HepG2 (cell line): ENCODE results near the gene PSMD5. TPM values are rescaled to one million over a fixed set of nuclear protein-coding genes. Genes with fewer than 3 reads are reported as not detected.

Source experiments
- ESRRA ChIP-seq: sonication (generic); formaldehyde crosslinking; IDR thresholded peaks from 2 replicates; pipeline ENCODE4 v1.5.1; 2020; ENCODE audit warnings: mild to moderate bottlenecking, low read depth, missing genetic modification reagents
- HES4 ChIP-seq: sonication (generic); formaldehyde crosslinking; IDR thresholded peaks from 2 replicates; pipeline ENCODE4 v1.9.0; 2021; ENCODE audit warnings: mild to moderate bottlenecking, missing genetic modification reagents, borderline replicate concordance
- ISL2 ChIP-seq: sonication (generic); formaldehyde crosslinking; IDR thresholded peaks from 2 replicates; pipeline ENCODE4 v1.5.0; 2020; ENCODE audit warnings: missing genetic modification reagents
- JUN ChIP-seq: sonication (generic); formaldehyde crosslinking; IDR thresholded peaks from 2 replicates; pipeline ENCODE4 v1.4.0; 2020; ENCODE audit warnings: mild to moderate bottlenecking, missing genetic modification reagents
- MED1 ChIP-seq: sonication (generic); formaldehyde crosslinking; IDR thresholded peaks from 2 replicates; pipeline ENCODE4 v1.4.0; 2020; ENCODE audit warnings: missing genetic modification reagents
- MTA1 ChIP-seq: sonication (generic); formaldehyde crosslinking; IDR thresholded peaks from 2 replicates; pipeline ENCODE4 v1.4.0; 2020; ENCODE audit warnings: missing genetic modification reagents, mild to moderate bottlenecking, borderline replicate concordance
- NR1H2 ChIP-seq: sonication (generic); formaldehyde crosslinking; IDR thresholded peaks from 2 replicates; pipeline ENCODE4 v1.8.1; 2022; ENCODE audit warnings: low read depth, missing genetic modification reagents, borderline replicate concordance
- RFX1 ChIP-seq: fragments of 450-650 bp; IDR thresholded peaks from 2 replicates; pipeline ENCODE4 v1.6.1; 2017
- RXRB ChIP-seq: IDR thresholded peaks from 2 replicates; pipeline ENCODE4 v1.6.1; 2016; ENCODE audit warnings: borderline replicate concordance, missing genetic modification reagents, missing compliant biosample characterization
- ZFAT ChIP-seq: sonication (generic); formaldehyde crosslinking; conservative IDR thresholded peaks from 2 replicates; pipeline ENCODE4 v1.8.1; 2023; ENCODE audit warnings: missing genetic modification reagents, inconsistent platforms
- ZNF33B ChIP-seq: sonication (generic); formaldehyde crosslinking; IDR thresholded peaks from 2 replicates; pipeline ENCODE4 v1.5.1; 2020; ENCODE audit warnings: mild to moderate bottlenecking, missing genetic modification reagents
- ZNF350 ChIP-seq: sonication (generic); formaldehyde crosslinking; IDR thresholded peaks from 2 replicates; pipeline ENCODE4 v1.4.0; 2020; ENCODE audit warnings: mild to moderate bottlenecking, low read depth, missing genetic modification reagents, borderline replicate concordance
- ZNF556 ChIP-seq: sonication (generic); formaldehyde crosslinking; IDR thresholded peaks from 2 replicates; pipeline ENCODE4 v1.4.0; 2020; ENCODE audit warnings: mild to moderate bottlenecking, missing genetic modification reagents, borderline replicate concordance
- ZNF619 ChIP-seq: sonication (generic); formaldehyde crosslinking; IDR thresholded peaks from 2 replicates; pipeline ENCODE4 v1.4.0; 2020; ENCODE audit warnings: mild to moderate bottlenecking, missing genetic modification reagents
- ZNF713 ChIP-seq: sonication (generic); formaldehyde crosslinking; IDR thresholded peaks from 2 replicates; pipeline ENCODE4 v1.4.0; 2020; ENCODE audit warnings: mild to moderate bottlenecking, missing genetic modification reagents
- ZNF724P ChIP-seq: sonication (generic); formaldehyde crosslinking; IDR thresholded peaks from 2 replicates; pipeline ENCODE4 v1.8.0; 2022; ENCODE audit warnings: missing genetic modification reagents, borderline replicate concordance
- ZNF746 ChIP-seq: sonication (generic); formaldehyde crosslinking; IDR thresholded peaks from 2 replicates; pipeline ENCODE4 v1.8.0; 2022; ENCODE audit warnings: mild to moderate bottlenecking, missing genetic modification reagents
- polyA plus RNA-seq, 8 experiments: library from polyadenylated mRNA; depleted of rRNA in 3 of 8; stranded (reverse) in 7 of 8; unstranded in 1 of 8; fragments of >200 nt; fragmentation: Illumina TruSeq in 4 of 8; extraction: Trizol in 4 of 8; gene quantifications; 2 replicates each; pipeline versions ENCODE4 v1.2.1 to v1.2.3, GENCODE V29; 2011 to 2016; ENCODE audit warnings: low read depth in 4 of 8, missing spikeins in 1 of 8, mixed read lengths in 1 of 8; ENCODE audit not compliant: insufficient read depth in 1 of 8
- total RNA-seq, 5 experiments: library from RNA; depleted of rRNA; stranded (reverse); fragments of >200 nt; fragmentation: Illumina TruSeq; extraction: Trizol; gene quantifications; 2 replicates each; pipeline ENCODE4 v1.2.3, GENCODE V29; 2016; ENCODE audit warnings: low read depth in 1 of 5
- TF ChIP-seq, protein P1 (sequence below): sonication (generic); formaldehyde crosslinking; IDR thresholded peaks from 2 replicates; pipeline ENCODE4 v1.9.0; 2021; ENCODE audit warnings: missing genetic modification reagents, mild to moderate bottlenecking, borderline replicate concordance
- TF ChIP-seq, protein P2 (sequence below): sonication (generic); formaldehyde crosslinking; IDR thresholded peaks from 2 replicates; pipeline ENCODE4 v1.4.0; 2020; ENCODE audit warnings: missing genetic modification reagents, mild to moderate bottlenecking, borderline replicate concordance
- TF ChIP-seq, protein P3 (sequence below): sonication (generic); formaldehyde crosslinking; IDR thresholded peaks from 2 replicates; pipeline ENCODE4 v1.4.0; 2020; ENCODE audit warnings: missing genetic modification reagents, borderline replicate concordance

The PSMD5 gene
- total and polyA plus RNA-seq, 2 of the 13 experiments (the other 11 are each of a cell fraction or from before 2014, with no cell fraction given) = 12.7 to 18.1 TPM

DNA sequence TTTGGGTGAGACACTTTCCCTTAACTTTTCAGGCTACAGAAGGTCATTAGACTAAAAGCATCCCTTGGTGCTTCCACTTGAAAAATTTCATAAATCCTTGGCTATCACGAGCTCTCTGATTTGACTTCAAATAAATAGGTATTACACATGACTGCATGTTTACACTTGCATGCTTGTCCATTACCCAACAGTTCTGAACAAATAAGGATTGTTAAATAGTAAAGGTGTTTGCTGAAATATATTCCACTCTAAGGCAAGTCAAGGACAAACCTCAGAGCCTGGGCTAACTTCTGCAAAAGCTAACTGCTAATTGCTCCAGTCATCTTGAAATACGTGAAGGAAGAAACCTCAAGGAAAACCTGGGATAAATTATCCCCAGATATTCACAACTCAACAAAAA, 64.0 kb downstream of the PSMD5 start (continued):
- TF ChIP-seq, protein P1, sequence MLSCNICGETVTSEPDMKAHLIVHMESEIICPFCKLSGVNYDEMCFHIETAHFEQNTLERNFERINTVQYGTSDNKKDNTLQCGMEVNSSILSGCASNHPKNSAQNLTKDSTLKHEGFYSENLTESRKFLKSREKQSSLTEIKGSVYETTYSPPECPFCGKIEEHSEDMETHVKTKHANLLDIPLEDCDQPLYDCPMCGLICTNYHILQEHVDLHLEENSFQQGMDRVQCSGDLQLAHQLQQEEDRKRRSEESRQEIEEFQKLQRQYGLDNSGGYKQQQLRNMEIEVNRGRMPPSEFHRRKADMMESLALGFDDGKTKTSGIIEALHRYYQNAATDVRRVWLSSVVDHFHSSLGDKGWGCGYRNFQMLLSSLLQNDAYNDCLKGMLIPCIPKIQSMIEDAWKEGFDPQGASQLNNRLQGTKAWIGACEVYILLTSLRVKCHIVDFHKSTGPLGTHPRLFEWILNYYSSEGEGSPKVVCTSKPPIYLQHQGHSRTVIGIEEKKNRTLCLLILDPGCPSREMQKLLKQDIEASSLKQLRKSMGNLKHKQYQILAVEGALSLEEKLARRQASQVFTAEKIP (CRISPR knock-in tag) = no peak
- peak; percentile 25; the same call in 1 of the 2 replicates for TF ChIP-seq MTA1 (CRISPR knock-in tag)
- TF ChIP-seq, protein P2, sequence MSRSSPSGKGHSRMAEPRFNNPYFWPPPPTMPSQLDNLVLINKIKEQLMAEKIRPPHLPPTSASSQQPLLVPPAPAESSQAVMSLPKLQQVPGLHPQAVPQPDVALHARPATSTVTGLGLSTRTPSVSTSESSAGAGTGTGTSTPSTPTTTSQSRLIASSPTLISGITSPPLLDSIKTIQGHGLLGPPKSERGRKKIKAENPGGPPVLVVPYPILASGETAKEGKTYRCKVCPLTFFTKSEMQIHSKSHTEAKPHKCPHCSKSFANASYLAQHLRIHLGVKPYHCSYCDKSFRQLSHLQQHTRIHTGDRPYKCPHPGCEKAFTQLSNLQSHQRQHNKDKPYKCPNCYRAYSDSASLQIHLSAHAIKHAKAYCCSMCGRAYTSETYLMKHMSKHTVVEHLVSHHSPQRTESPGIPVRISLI = no peak
- no peak for TF ChIP-seq HES4 (CRISPR knock-in tag)
- no peak for TF ChIP-seq ZNF619
- TF ChIP-seq ZFAT (CRISPR knock-in tag) = no peak
- TF ChIP-seq ISL2 (CRISPR knock-in tag) = peak; percentile 96
- no peak for TF ChIP-seq ZNF33B (CRISPR knock-in tag)
- no peak for TF ChIP-seq ZNF350
- TF ChIP-seq ZNF746 (CRISPR knock-in tag) = no peak; the same call in 1 of the 2 replicates
- TF ChIP-seq ZNF724P (CRISPR knock-in tag) = no peak
- no peak for TF ChIP-seq ZNF556
- TF ChIP-seq JUN = peak; percentile 48; the same call in 1 of the 2 replicates
- no peak for TF ChIP-seq ZNF713
- 0 out of 2 replicates have a peak, but pooled peaks have one; percentile 26 for TF ChIP-seq ESRRA (CRISPR knock-in tag)
- no peak for TF ChIP-seq RFX1
- TF ChIP-seq, protein P3, sequence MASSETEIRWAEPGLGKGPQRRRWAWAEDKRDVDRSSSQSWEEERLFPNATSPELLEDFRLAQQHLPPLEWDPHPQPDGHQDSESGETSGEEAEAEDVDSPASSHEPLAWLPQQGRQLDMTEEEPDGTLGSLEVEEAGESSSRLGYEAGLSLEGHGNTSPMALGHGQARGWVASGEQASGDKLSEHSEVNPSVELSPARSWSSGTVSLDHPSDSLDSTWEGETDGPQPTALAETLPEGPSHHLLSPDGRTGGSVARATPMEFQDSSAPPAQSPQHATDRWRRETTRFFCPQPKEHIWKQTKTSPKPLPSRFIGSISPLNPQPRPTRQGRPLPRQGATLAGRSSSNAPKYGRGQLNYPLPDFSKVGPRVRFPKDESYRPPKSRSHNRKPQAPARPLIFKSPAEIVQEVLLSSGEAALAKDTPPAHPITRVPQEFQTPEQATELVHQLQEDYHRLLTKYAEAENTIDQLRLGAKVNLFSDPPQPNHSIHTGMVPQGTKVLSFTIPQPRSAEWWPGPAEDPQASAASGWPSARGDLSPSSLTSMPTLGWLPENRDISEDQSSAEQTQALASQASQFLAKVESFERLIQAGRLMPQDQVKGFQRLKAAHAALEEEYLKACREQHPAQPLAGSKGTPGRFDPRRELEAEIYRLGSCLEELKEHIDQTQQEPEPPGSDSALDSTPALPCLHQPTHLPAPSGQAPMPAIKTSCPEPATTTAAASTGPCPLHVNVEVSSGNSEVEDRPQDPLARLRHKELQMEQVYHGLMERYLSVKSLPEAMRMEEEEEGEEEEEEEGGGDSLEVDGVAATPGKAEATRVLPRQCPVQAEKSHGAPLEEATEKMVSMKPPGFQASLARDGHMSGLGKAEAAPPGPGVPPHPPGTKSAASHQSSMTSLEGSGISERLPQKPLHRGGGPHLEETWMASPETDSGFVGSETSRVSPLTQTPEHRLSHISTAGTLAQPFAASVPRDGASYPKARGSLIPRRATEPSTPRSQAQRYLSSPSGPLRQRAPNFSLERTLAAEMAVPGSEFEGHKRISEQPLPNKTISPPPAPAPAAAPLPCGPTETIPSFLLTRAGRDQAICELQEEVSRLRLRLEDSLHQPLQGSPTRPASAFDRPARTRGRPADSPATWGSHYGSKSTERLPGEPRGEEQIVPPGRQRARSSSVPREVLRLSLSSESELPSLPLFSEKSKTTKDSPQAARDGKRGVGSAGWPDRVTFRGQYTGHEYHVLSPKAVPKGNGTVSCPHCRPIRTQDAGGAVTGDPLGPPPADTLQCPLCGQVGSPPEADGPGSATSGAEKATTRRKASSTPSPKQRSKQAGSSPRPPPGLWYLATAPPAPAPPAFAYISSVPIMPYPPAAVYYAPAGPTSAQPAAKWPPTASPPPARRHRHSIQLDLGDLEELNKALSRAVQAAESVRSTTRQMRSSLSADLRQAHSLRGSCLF (CRISPR knock-in tag) = no peak
- peak; percentile 88 for TF ChIP-seq RXRB (CRISPR knock-in tag)
- no peak for TF ChIP-seq NR1H2 (CRISPR knock-in tag)
- peak; percentile 77 for TF ChIP-seq MED1 (CRISPR knock-in tag)
